ENCODE measurements around the gene PHACTR3. TPM values are rescaled to one million over a fixed set of nuclear protein-coding genes. Genes with fewer than 3 reads are reported as not detected.

The PHACTR3 gene
- total RNA-seq, 1 donor from 2014 or later, result 0.14 TPM

DNA sequence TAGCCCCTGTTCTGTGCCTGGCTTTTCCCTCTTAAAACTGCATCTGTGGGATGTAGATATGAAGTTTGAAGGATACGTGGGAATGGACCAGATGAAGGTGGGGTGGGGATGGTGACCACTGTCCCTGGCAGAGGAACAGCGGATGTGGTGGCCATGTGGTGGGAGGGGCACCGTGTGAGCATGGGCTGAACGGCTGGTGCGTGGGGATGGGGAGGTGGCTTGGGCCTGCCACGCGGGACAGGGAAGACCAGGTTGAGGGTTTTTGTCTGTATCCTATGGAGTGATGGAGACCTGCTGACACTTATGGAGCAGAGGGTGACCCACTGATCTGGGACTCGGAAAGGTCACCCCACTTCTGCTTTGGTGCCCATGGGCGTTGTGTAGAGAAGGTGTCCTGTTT lies 19.2 kb downstream of the PHACTR3 start:
- H3K36me3 Mint-ChIP-seq (ENCODE audit: low read depth, unreplicated experiment), result no peaks in the 10 kb centered on the region
- no peak overlapping the region for H3K4me2 ChIP-seq (ENCODE audit: low read length)
- no peaks in the 10 kb centered on the region for H3K79me2 ChIP-seq (ENCODE audit: insufficient read depth, low read length)
- H3K9ac ChIP-seq (ENCODE audit: low read length), result no peak overlapping the region
- H2AFZ ChIP-seq (ENCODE audit: low read depth, low read length), result no peak overlapping the region
- H3K4me3 ChIP-seq (ENCODE audit: insufficient read depth, low read depth, low read length), result no peak overlapping the region
- H3K4me1 ChIP-seq (ENCODE audit: insufficient read depth, low read length), result no peaks in the 10 kb centered on the region
- H4K20me1 ChIP-seq (ENCODE audit: insufficient read depth, low read length), result no peaks in the 10 kb centered on the region
- no peaks in the 10 kb centered on the region for H3K36me3 ChIP-seq (ENCODE audit: insufficient read depth, low read length)
- no peaks in the 10 kb centered on the region for H3K27me3 ChIP-seq (ENCODE audit: insufficient read depth, low read length)
- H3K4me3 Mint-ChIP-seq (ENCODE audit: unreplicated experiment), result no peak overlapping the region
- no peak overlapping the region for H3K27ac Mint-ChIP-seq (ENCODE audit: unreplicated experiment)
- H3K4me1 Mint-ChIP-seq (ENCODE audit: low read depth, unreplicated experiment), result no peaks in the 10 kb centered on the region
- FAIRE-seq (no peak), DNase-seq (ENCODE audit: low read depth) (no peak)
- H3K9me3 ChIP-seq (ENCODE audit: insufficient read depth, low read depth, low read length), result peaks cover 5% of the 10 kb centered on the region
- peaks cover 8% of the 10 kb centered on the region for H3K9me3 Mint-ChIP-seq (ENCODE audit: unreplicated experiment)
- peaks cover 67% of the 10 kb centered on the region for H3K27me3 Mint-ChIP-seq (ENCODE audit: low read depth, unreplicated experiment)
- no peak for TF ChIP-seq EZH2 (IDR thresholded peaks at IDR 0.05; ENCODE audit: insufficient read depth, low read length)
- TF ChIP-seq, protein P1, sequence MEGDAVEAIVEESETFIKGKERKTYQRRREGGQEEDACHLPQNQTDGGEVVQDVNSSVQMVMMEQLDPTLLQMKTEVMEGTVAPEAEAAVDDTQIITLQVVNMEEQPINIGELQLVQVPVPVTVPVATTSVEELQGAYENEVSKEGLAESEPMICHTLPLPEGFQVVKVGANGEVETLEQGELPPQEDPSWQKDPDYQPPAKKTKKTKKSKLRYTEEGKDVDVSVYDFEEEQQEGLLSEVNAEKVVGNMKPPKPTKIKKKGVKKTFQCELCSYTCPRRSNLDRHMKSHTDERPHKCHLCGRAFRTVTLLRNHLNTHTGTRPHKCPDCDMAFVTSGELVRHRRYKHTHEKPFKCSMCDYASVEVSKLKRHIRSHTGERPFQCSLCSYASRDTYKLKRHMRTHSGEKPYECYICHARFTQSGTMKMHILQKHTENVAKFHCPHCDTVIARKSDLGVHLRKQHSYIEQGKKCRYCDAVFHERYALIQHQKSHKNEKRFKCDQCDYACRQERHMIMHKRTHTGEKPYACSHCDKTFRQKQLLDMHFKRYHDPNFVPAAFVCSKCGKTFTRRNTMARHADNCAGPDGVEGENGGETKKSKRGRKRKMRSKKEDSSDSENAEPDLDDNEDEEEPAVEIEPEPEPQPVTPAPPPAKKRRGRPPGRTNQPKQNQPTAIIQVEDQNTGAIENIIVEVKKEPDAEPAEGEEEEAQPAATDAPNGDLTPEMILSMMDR (IDR thresholded peaks at IDR 0.05; ENCODE audit: insufficient read depth, low read depth, low read length), result no peak
- no peak overlapping the region for H3K27ac ChIP-seq (ENCODE audit: low read depth, low read length)

DNA sequence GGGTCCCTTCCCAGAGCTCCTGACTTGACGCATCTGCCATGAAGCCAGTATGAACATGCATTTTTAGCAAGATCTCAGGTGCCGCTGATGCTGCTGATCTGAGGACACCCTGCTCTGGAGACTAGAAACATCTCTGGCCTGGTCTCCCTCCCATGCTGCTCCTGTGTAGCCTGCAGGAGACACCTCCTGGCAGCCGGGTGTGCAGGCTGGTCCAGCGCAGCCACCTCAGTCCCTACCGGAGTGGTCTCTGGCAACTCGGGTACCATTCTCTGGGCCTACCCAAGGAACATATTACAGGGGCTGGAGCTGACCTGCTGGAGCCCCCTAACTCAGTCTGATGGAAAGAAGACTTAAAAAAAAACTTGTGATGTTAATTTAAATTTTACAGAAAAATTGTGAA lies 20.1 kb downstream of the PHACTR3 start:
- no peak overlapping the region for H3K4me3 Mint-ChIP-seq (ENCODE audit: unreplicated experiment)
- no peak overlapping the region for H3K27ac Mint-ChIP-seq (ENCODE audit: unreplicated experiment)
- no peaks in the 10 kb centered on the region for H3K36me3 Mint-ChIP-seq (ENCODE audit: low read depth, unreplicated experiment)
- H3K36me3 ChIP-seq (ENCODE audit: insufficient read depth, low read length), result no peaks in the 10 kb centered on the region
- no peaks in the 10 kb centered on the region for H4K20me1 ChIP-seq (ENCODE audit: insufficient read depth, low read length)
- TF ChIP-seq, protein P1 (IDR thresholded peaks at IDR 0.05; ENCODE audit: insufficient read depth, low read depth, low read length), result no peak
- no peak for TF ChIP-seq EZH2 (IDR thresholded peaks at IDR 0.05; ENCODE audit: insufficient read depth, low read length)
- H3K27ac ChIP-seq (ENCODE audit: low read depth, low read length), result no peak overlapping the region
- no peaks in the 10 kb centered on the region for H3K79me2 ChIP-seq (ENCODE audit: insufficient read depth, low read length)
- H3K9ac ChIP-seq (ENCODE audit: low read length), result no peak overlapping the region
- H3K27me3 ChIP-seq (ENCODE audit: insufficient read depth, low read length), result no peaks in the 10 kb centered on the region
- DNase-seq (ENCODE audit: low read depth) (no peak), FAIRE-seq (no peak)
- H2AFZ ChIP-seq (ENCODE audit: low read depth, low read length), result no peak overlapping the region
- H3K9me3 Mint-ChIP-seq (ENCODE audit: unreplicated experiment), result peaks cover 8% of the 10 kb centered on the region
- no peak overlapping the region for H3K4me2 ChIP-seq (ENCODE audit: low read length)
- H3K4me1 ChIP-seq (ENCODE audit: insufficient read depth, low read length), result no peaks in the 10 kb centered on the region
- H3K9me3 ChIP-seq (ENCODE audit: insufficient read depth, low read depth, low read length), result peaks cover 5% of the 10 kb centered on the region
- no peak overlapping the region for H3K4me3 ChIP-seq (ENCODE audit: insufficient read depth, low read depth, low read length)
- H3K27me3 Mint-ChIP-seq (ENCODE audit: low read depth, unreplicated experiment), result peaks cover 62% of the 10 kb centered on the region
- H3K4me1 Mint-ChIP-seq (ENCODE audit: low read depth, unreplicated experiment), result no peaks in the 10 kb centered on the region

GRCh38 chr20:59625214-59625922 lies 21.0 kb downstream of the PHACTR3 start:
- no peak for TF ChIP-seq EZH2 (IDR thresholded peaks at IDR 0.05; ENCODE audit: insufficient read depth, low read length)
- TF ChIP-seq, protein P1 (IDR thresholded peaks at IDR 0.05; ENCODE audit: insufficient read depth, low read depth, low read length), result no peak
- peaks cover 8% of the 10 kb centered on the region for H3K9me3 Mint-ChIP-seq (ENCODE audit: unreplicated experiment)

More at GRCh38 chr20:59625214-59625922, 21.0 kb downstream of the PHACTR3 start:
- H3K4me3 Mint-ChIP-seq (ENCODE audit: unreplicated experiment), result no peak overlapping the region
- H3K4me2 ChIP-seq (ENCODE audit: low read length), result no peak overlapping the region
- no peak overlapping the region for H2AFZ ChIP-seq (ENCODE audit: low read depth, low read length)
- peaks cover 61% of the 10 kb centered on the region for H3K27me3 Mint-ChIP-seq (ENCODE audit: low read depth, unreplicated experiment)
- H3K27ac Mint-ChIP-seq (ENCODE audit: unreplicated experiment), result no peak overlapping the region
- H3K4me1 Mint-ChIP-seq (ENCODE audit: low read depth, unreplicated experiment), result no peaks in the 10 kb centered on the region
- H3K27me3 ChIP-seq (ENCODE audit: insufficient read depth, low read length), result no peaks in the 10 kb centered on the region
- no peak for FAIRE-seq
- no peak overlapping the region for H3K9ac ChIP-seq (ENCODE audit: low read length)
- H3K9me3 ChIP-seq (ENCODE audit: insufficient read depth, low read depth, low read length), result peaks cover 5% of the 10 kb centered on the region
- H3K4me1 ChIP-seq (ENCODE audit: insufficient read depth, low read length), result no peaks in the 10 kb centered on the region
- H3K79me2 ChIP-seq (ENCODE audit: insufficient read depth, low read length), result no peaks in the 10 kb centered on the region
- H3K27ac ChIP-seq (ENCODE audit: low read depth, low read length), result no peak overlapping the region
- H3K4me3 ChIP-seq (ENCODE audit: insufficient read depth, low read depth, low read length), result no peak overlapping the region
- no peaks in the 10 kb centered on the region for H3K36me3 ChIP-seq (ENCODE audit: insufficient read depth, low read length)
- DNase-seq (ENCODE audit: low read depth), result no peak
- no peaks in the 10 kb centered on the region for H4K20me1 ChIP-seq (ENCODE audit: insufficient read depth, low read length)
- H3K36me3 Mint-ChIP-seq (ENCODE audit: low read depth, unreplicated experiment), result no peaks in the 10 kb centered on the region

Measured in astrocyte (in vitro differentiated cells and primary cell).